Common myeloid progenitor, CD34-positive (primary cell): Measurements from ENCODE around the gene CELF2.
"Not testable (repeated sequence)": the region's sequence is repeated elsewhere in the genome, so short reads cannot be mapped to it uniquely, and the experiment has no call there.

Source experiments
- CTCF ChIA-PET: fragments of 350-600 bp; sonication (Branson Sonifier 250); formaldehyde crosslinking; loops from one replicate; lab custom pipeline; 2021; ENCODE audit warnings: antibody characterized with exemption; lab: Charles Lee
- POLR2A ChIA-PET: fragments of 350-600 bp; sonication (Branson Sonifier 250); formaldehyde crosslinking; loops from one replicate; lab custom pipeline; 2021; ENCODE audit warnings: antibody characterized with exemption; lab: Charles Lee
- DNase-seq, 3 donors: peaks; one replicate each; pipeline versions ENCODE4 v3.0.0 to v3.0.0-alpha.2; 2013
- H3K27ac ChIP-seq, 2 experiments: 1 replicate in 1 of 2; 2 replicates in 1 of 2; pipeline ENCODE4 v1.7.0; 2013; ENCODE audit warnings: inconsistent platforms in 2 of 2, low read length in 2 of 2, mild to moderate bottlenecking in 2 of 2, low read depth in 1 of 2, moderate library complexity in 1 of 2; ENCODE audit not compliant: severe bottlenecking in 2 of 2, insufficient read depth in 1 of 2, poor library complexity in 1 of 2
- H3K27me3 ChIP-seq, 5 experiments: replicated peaks in 2 of 5; 1 replicate in 3 of 5; 2 replicates in 2 of 5; pipeline versions ENCODE4 v1.6.1 to v1.7.0; 2013; ENCODE audit warnings: low read length in 4 of 5, mild to moderate bottlenecking in 2 of 5, moderate library complexity in 2 of 5, inconsistent platforms in 1 of 5; ENCODE audit not compliant: insufficient read depth in 5 of 5, control insufficient read depth in 4 of 5
- H3K36me3 ChIP-seq, 4 experiments: 1 replicate in 2 of 4; 2 replicates in 2 of 4; pipeline versions ENCODE4 v1.6.1 to v1.7.0; 2013; ENCODE audit warnings: low read length in 3 of 4, control low read depth in 1 of 4, mild to moderate bottlenecking in 1 of 4; ENCODE audit not compliant: control insufficient read depth in 4 of 4, insufficient read depth in 4 of 4
- H3K4me1 ChIP-seq, 4 experiments: 1 replicate in 3 of 4; 2 replicates in 1 of 4; pipeline versions ENCODE4 v1.6.1 to v1.7.1; 2013; ENCODE audit warnings: low read length in 3 of 4, mild to moderate bottlenecking in 3 of 4, control low read depth in 1 of 4, inconsistent platforms in 1 of 4, moderate library complexity in 1 of 4; ENCODE audit not compliant: control insufficient read depth in 4 of 4, insufficient read depth in 4 of 4; ENCODE audit errors: control extremely low read depth in 1 of 4
- H3K4me3 ChIP-seq, 7 experiments: 1 replicate in 4 of 7; 2 replicates in 3 of 7; pipeline versions ENCODE4 v1.5.1 to v1.7.0; 2013; ENCODE audit warnings: mild to moderate bottlenecking in 7 of 7, low read length in 6 of 7, moderate library complexity in 6 of 7, inconsistent platforms in 2 of 7, low read depth in 2 of 7, control low read depth in 1 of 7; ENCODE audit not compliant: insufficient read depth in 4 of 7, control insufficient read depth in 1 of 7; ENCODE audit errors: extremely low read depth in 1 of 7
- H3K9me3 ChIP-seq, 5 experiments: 1 replicate in 4 of 5; 2 replicates in 1 of 5; pipeline versions ENCODE4 v1.6.1 to v1.7.1; 2013; ENCODE audit warnings: low read length in 4 of 5, mild to moderate bottlenecking in 2 of 5, inconsistent platforms in 1 of 5, low read depth in 1 of 5, moderate library complexity in 1 of 5; ENCODE audit not compliant: control insufficient read depth in 4 of 5, insufficient read depth in 2 of 5; ENCODE audit errors: control extremely low read depth in 1 of 5
- WGBS: methylation state at CpG from one replicate; pipeline ENCODE4 v1.1.5; 2013; ENCODE audit not compliant: insufficient coverage; 5-methylcytosine and 5-hydroxymethylcytosine counted together

Gene CELF2

DNA sequence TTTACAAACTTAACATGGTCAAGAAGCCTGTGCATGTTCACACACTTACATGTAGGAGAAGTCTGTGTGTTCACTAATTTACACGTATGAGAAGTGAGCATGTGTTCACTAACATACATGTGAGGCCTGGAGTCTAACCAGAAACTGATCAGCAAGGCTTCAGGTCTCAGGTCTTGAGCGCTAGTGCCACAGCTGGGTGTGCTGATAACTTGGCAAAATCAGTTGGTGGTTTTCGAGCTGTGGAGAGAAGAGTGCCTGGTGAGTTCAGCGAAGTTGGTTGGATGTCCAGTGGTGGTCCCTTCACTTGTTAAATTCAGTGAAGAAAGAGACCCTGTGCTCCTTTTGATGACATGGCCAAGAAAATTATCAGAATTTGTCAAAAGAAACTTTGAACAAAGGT lies 98.7 kb downstream of the CELF2 start:
- ChIA-PET CTCF (interaction anchor here (0.6 to 0.7 kb wide), 2 partner anchors 10 to 49 kb away, joined by 3 read pairs; no protein-coding TSS in a partner anchor), POLR2A (no interaction called here)
- peaks cover 7 to 17% (median 10%) of the 10 kb centered on the region in 4 experiments for H3K4me1 ChIP-seq
- peak; percentile 29 to 84 (median 72) for DNase-seq
- no peaks in the 10 kb centered on the region for H3K36me3 ChIP-seq
- WGBS = 72% methylated on average over 4 of the region's 4 CpGs
- no peak overlapping the region for H3K4me3 ChIP-seq
- H3K9me3 ChIP-seq = no peaks in the 10 kb centered on the region
- no peaks in the 10 kb centered on the region for H3K27me3 ChIP-seq
- H3K27ac ChIP-seq = no peak overlapping the region

DNA sequence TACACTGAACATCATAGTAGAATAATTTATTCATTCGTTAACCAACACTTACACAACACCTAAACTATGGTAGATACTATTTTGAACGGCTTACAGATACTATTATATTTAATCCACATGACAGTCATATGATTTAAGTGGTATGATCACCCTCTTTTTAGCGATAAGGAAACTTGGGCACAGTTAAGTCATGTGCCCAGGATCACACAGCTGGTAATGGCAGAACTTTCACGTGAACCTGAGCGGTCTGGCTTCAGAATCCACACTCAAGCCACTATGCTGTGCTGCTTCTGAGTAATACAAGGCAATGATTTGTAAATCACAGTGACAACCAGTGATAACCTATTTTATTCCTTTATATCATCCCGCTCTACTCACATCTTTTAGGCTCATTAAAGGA lies 99.1 kb downstream of the CELF2 start:
- Histone ChIP-seq H3K9me3 (no peaks in the 10 kb centered on the region), H3K4me1 (peaks cover 7 to 17% (median 10%) of the 10 kb centered on the region in 4 experiments), H3K36me3 (no peaks in the 10 kb centered on the region), H3K27me3 (no peaks in the 10 kb centered on the region), H3K27ac (no peak overlapping the region), H3K4me3 (no peak overlapping the region)
- ChIA-PET CTCF (interaction anchor here (0.6 to 0.7 kb wide), 2 partner anchors 10 to 48 kb away, joined by 3 read pairs; no protein-coding TSS in a partner anchor), POLR2A (interaction anchor here (0.6 kb wide), 1 partner anchor 30 kb away, joined by 3 read pairs; no protein-coding TSS in a partner anchor)
- 96% methylated on average over 4 of the region's 6 CpGs for WGBS
- DNase-seq = no peak

DNA sequence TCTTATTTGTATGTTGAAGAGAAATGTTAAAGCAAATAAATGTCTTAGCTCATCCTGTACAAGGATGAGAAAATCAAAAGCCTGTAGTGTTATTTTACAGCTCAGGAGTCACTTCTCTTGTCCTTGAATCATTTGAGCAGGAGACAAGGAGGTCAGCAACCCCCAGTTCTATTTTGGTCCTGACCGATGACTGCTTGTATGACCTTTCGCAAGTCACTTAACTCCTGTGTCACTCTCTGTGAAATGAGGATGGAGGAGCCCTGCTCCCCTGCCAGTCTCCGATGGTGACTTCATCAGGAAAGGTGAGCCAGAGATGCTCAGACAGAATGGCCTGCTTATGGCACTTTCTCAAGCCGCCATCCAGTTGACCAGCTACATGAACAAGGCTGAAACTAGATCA lies 101.0 kb downstream of the CELF2 start:
- DNase-seq = no peak
- ChIA-PET CTCF (interaction anchor here (0.9 to 1.4 kb wide), 2 partner anchors 45 to 52 kb away, joined by 3 to 5 read pairs; no protein-coding TSS in a partner anchor), POLR2A (interaction anchor here (1.9 kb wide), 1 partner anchor 46 kb away, joined by 4 read pairs; no protein-coding TSS in a partner anchor)
- no peaks in the 10 kb centered on the region for H3K9me3 ChIP-seq
- no peak overlapping the region for H3K4me3 ChIP-seq
- no peak overlapping the region for H3K27ac ChIP-seq
- 100% methylated on average over 4 of the region's 4 CpGs for WGBS
- no peaks in the 10 kb centered on the region for H3K36me3 ChIP-seq
- H3K4me1 ChIP-seq = peaks cover 2 to 19% (median 4%) of the 10 kb centered on the region in 4 experiments
- H3K27me3 ChIP-seq = no peaks in the 10 kb centered on the region

DNA sequence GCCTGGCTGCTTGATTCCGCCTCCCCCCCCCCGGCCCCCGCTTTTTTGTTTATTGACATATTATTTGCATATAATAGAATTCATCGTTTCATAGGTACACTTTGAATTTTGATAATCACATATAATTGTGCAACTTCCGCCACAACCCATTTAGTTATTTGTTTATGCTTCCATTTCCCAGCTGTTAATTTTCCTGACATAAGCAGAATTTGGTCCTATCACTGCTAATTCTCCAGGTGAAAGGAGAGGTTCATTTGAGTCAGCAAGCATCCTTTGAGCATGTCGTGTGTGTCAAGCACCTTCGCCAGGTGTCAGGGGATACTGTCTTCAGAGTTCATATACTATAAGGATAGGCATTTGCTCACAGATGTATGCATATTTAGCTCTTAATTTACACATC lies 102.2 kb downstream of the CELF2 start:
- ChIA-PET POLR2A (no interaction called here), CTCF (interaction anchor here (1.1 to 2.1 kb wide), 3 partner anchors 14 to 39 kb away, joined by 3 to 5 read pairs (median 5); no protein-coding TSS in a partner anchor)
- Histone ChIP-seq H3K27ac (no peak overlapping the region), H3K27me3 (no peaks in the 10 kb centered on the region), H3K36me3 (no peaks in the 10 kb centered on the region), H3K4me1 (peaks cover 0 to 10% (median 0%) of the 10 kb centered on the region in 4 experiments), H3K9me3 (no peaks in the 10 kb centered on the region), H3K4me3 (no peak overlapping the region)
- DNase-seq = no peak
- WGBS = no CpG with 5 or more reads among the region's 7 CpGs

DNA sequence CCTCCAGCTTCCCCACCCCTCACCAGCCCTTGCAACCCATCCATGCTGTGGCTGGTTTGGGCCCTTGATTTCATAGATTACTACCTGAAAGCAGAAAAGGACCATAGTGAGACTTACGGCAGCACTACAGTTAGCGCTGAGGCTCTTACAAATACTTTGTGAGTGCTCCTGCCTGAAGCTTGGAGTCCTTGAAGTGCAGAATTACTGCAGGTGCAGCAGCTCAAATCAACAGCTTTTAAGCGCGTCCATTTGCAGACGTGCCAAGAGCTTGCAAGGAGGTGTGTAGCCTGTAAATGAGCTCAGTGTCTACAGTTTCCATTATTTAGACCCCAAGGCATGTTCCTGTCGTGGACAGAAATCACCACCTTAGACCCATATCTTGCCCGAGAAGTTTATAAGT lies 103.0 kb downstream of the CELF2 start:
- H3K36me3 ChIP-seq = no peaks in the 10 kb centered on the region
- 100% methylated on average over 4 of the region's 7 CpGs for WGBS
- H3K27me3 ChIP-seq = no peaks in the 10 kb centered on the region
- no peak overlapping the region for H3K27ac ChIP-seq
- no peak overlapping the region for H3K4me3 ChIP-seq
- H3K9me3 ChIP-seq = no peaks in the 10 kb centered on the region
- ChIA-PET CTCF (interaction anchor here (0.5 to 2.1 kb wide), 4 partner anchors 15 to 100 kb away, joined by 3 to 5 read pairs (median 4); no protein-coding TSS in a partner anchor), POLR2A (no interaction called here)
- no peak for DNase-seq
- H3K4me1 ChIP-seq = peaks cover 0 to 6% (median 0%) of the 10 kb centered on the region in 4 experiments

DNA sequence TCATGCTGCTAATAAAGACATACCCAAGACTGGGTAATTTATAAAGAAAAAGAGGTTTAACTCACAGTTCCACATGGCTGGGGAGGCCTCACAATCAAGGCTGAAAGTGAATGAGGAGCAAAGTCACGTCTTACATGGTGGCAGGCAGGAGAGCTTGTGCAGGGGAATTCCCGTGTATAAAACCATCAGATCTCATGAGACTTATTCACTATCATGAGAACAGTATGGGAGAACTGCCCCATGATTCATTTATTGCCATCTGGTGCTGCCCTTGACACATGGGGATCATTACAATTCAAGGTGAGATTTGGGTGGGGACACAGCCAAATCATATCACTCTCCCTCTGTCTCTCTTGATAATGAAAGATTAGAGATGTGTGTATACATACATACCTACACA lies 106.2 kb downstream of the CELF2 start:
- H3K4me1 ChIP-seq, H3K27me3 ChIP-seq, H3K36me3 ChIP-seq, H3K4me3 ChIP-seq, H3K27ac ChIP-seq, POLR2A ChIA-PET, DNase-seq, H3K9me3 ChIP-seq: not testable (repeated sequence)
- 86% methylated on average over 1 of the region's 2 CpGs for WGBS
- CTCF ChIA-PET = interaction anchor here (0.6 to 4.2 kb wide), 3 partner anchors 11 to 118 kb away, joined by 3 to 26 read pairs (median 6); no protein-coding TSS in a partner anchor

DNA sequence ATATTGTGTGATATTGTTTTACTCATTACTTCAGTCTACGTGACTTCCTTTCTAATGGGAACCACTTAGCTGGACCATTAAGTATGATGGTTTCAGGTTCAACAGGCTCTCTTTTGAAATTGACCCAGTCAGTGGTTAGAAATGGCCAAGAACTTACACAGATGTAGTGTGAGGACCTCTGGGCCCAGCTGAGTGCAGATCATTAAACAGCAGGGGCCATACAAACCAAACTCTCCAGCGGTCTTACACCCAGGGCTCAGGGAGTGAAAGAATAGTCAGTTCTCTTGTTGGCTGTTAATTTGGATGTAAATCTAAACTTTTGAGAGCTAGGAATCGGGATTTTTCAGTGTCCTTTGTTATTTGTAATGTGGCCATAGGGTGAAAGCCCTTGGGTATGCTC lies 107.3 kb downstream of the CELF2 start:
- POLR2A ChIA-PET = no interaction called here
- no peak overlapping the region for H3K27ac ChIP-seq
- no peaks in the 10 kb centered on the region for H3K27me3 ChIP-seq
- peaks cover 0 to 2% (median 0%) of the 10 kb centered on the region in 5 experiments for H3K9me3 ChIP-seq
- H3K4me3 ChIP-seq = no peak overlapping the region
- 100% methylated on average over 3 of the region's 3 CpGs for WGBS
- peaks cover 0 to 6% (median 0%) of the 10 kb centered on the region in 4 experiments for H3K4me1 ChIP-seq
- DNase-seq = no peak
- CTCF ChIA-PET = interaction anchor here (0.6 to 4.2 kb wide), 3 partner anchors 12 to 21 kb away, joined by 3 to 26 read pairs (median 5); no protein-coding TSS in a partner anchor
- no peaks in the 10 kb centered on the region for H3K36me3 ChIP-seq
